ENCODE results near the gene POLD2.

DNA sequence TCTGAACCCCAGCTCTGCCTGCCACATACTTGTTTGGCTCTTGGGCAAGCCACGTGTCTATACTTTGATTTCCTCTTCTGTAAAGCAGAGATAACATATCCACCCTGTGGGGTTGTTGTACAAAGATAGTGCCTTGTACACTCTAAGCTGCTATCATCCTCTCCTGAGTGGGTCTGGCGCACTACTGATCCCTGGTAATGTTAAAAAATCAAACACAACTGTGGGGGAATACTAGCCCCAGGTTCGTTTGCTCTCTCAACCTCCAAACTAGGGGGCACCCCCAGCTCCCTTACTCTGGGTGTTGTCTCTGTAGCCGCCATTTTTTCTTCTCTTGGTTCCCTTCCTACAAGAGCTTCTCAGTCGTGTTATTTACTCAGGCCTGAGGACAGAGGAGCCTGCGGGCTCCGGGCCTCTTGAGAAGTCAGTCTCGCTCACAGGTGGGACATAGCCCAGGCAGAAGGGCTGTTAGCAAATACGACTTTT lies 42.0 kb downstream of the POLD2 start:
- TF ChIP-seq CTCF (IDR thresholded peaks at IDR 0.05; ENCODE audit: control extremely low read depth in 1 of 3, insufficient read depth in 1 of 3, low read depth in 1 of 3, low read length in 3 of 3) (no peak), POLR2A (IDR thresholded peaks at IDR 0.05; ENCODE audit: control extremely low read depth in 1 of 2, low read depth in 2 of 2, low read length in 2 of 2) (no peak), POLR2AphosphoS5 (IDR thresholded peaks at IDR 0.05; ENCODE audit: low read depth, low read length) (no peak), RNF2 (IDR thresholded peaks at IDR 0.05; ENCODE audit: borderline replicate concordance, low read depth, low read length, missing control alignments, poor library complexity, severe bottlenecking) (no peak), ATF2 (IDR thresholded peaks at IDR 0.05; ENCODE audit: low read length) (no peak), RXRA (IDR thresholded peaks at IDR 0.05; ENCODE audit: insufficient read depth, low read depth, low read length) (no peak), SRF (IDR thresholded peaks at IDR 0.05; ENCODE audit: low read depth, low read length) (no peak), GABPA (IDR thresholded peaks at IDR 0.05; ENCODE audit: borderline replicate concordance, insufficient read depth, low read length) (no peak), BCL11A (IDR thresholded peaks at IDR 0.05; ENCODE audit: low read depth in 2 of 2, low read length in 2 of 2) (no peak)

All from H1 (cell line).